K562 (cell line): ENCODE data around the gene CNTN5. TPM values are rescaled to one million over a fixed set of nuclear protein-coding genes. Genes with fewer than 3 reads are reported as not detected.
"Not testable (repeated sequence)": the region's sequence is repeated elsewhere in the genome, so short reads cannot be mapped to it uniquely, and the experiment has no call there.

Experiments used
- ATAC-seq: fragments of 200-7000 bp; cut with Tn5 transposase; 3 replicates; pipeline ENCODE4 v1.9.1; 2020; ENCODE audit warnings: moderate library complexity
- BruUV-seq: library from RNA; stranded (reverse); fragments of 400-500 nt; replicated peaks from 2 replicates; lab custom pipeline; 2021; lab: Mats Ljungman, UMichigan
- CTCF ChIA-PET: fragments of 300-600 bp; formaldehyde crosslinking; extraction: SDS; loops from one replicate; lab custom pipeline; 2021; ENCODE audit warnings: low intra/inter-chr PET ratio; lab: Yijun Ruan, JAX
- POLR2A ChIA-PET: fragments of 300-600, 350-650 bp; sonication (Branson Sonifier 250); formaldehyde crosslinking; extraction: SDS; loops from one replicate; lab custom pipeline; 2021; ENCODE audit warnings: antibody characterized with exemption, inconsistent platforms; lab: Yijun Ruan, JAX
- DNase-seq, 4 experiments: peaks; one replicate each; pipeline versions ENCODE4 v3.0.0 to v3.0.0-alpha.2; 2011 to 2018; ENCODE audit warnings: low spot score in 3 of 4, mixed read lengths in 3 of 4; ENCODE audit errors: extremely low read depth in 1 of 4
- FAIRE-seq: peaks from 2 replicates; lab custom pipeline; 2011; peaks lifted over from hg19 to GRCh38; lab: Jason Lieb, UNC
- H2AFZ ChIP-seq: 2 replicates; pipeline ENCODE4 v1.6.0; 2011; ENCODE audit warnings: low read depth, low read length, control low read depth, inconsistent platforms
- H3K27ac ChIP-seq: fragments of 200-600 bp; 3 replicates; pipeline ENCODE4 v1.8.0; 2011; ENCODE audit warnings: low read depth, mild to moderate bottlenecking, control low read depth, inconsistent platforms, low read length, moderate library complexity, mixed read lengths; ENCODE audit errors: extremely low read depth
- H3K27me3 ChIP-seq, 2 experiments: fragments of 300-600 bp in 1 of 2; 2 replicates in 1 of 2; 3 replicates in 1 of 2; pipeline versions ENCODE4 v1.6.0 to v1.8.0; 2011; ENCODE audit warnings: inconsistent platforms in 2 of 2, low read length in 2 of 2, mild to moderate bottlenecking in 1 of 2, mixed read lengths in 1 of 2, moderate library complexity in 1 of 2; ENCODE audit not compliant: control insufficient read depth in 2 of 2, insufficient read depth in 2 of 2
- H3K36me3 ChIP-seq: fragments of 300-600 bp; 3 replicates; pipeline ENCODE4 v1.8.0; 2011; ENCODE audit warnings: mild to moderate bottlenecking, low read length, inconsistent platforms; ENCODE audit not compliant: control insufficient read depth, insufficient read depth
- H3K4me1 ChIP-seq, 2 experiments: fragments of 200-600 bp in 1 of 2; replicated peaks in 1 of 2; 2 replicates in 1 of 2; 3 replicates in 1 of 2; pipeline versions ENCODE4 v1.5.1 to v1.8.0; 2011; ENCODE audit warnings: inconsistent platforms in 2 of 2, low read length in 2 of 2, mild to moderate bottlenecking in 1 of 2, mixed read lengths in 1 of 2, moderate library complexity in 1 of 2; ENCODE audit not compliant: control insufficient read depth in 2 of 2, insufficient read depth in 2 of 2
- H3K4me2 ChIP-seq: 2 replicates; pipeline ENCODE4 v1.6.1; 2011; ENCODE audit warnings: low read length, control low read depth, inconsistent platforms, mixed read lengths; ENCODE audit not compliant: insufficient read depth
- H3K4me3 ChIP-seq: fragments of 200-600 bp; sonication (generic), shearing (Covaris generic); 2 replicates; pipeline ENCODE4 v1.5.1; 2016; ENCODE audit warnings: control low read depth, inconsistent platforms
- H3K79me2 ChIP-seq: fragments of 200-600 bp; 3 replicates; pipeline ENCODE4 v1.8.0; 2011; ENCODE audit warnings: low read length, inconsistent platforms; ENCODE audit not compliant: control insufficient read depth, insufficient read depth
- H3K9ac ChIP-seq, 2 experiments: 2 replicates each; pipeline versions ENCODE4 v1.6.0 to v1.6.1; 2011; ENCODE audit warnings: low read depth in 2 of 2, low read length in 2 of 2, control low read depth in 1 of 2, inconsistent platforms in 1 of 2, mild to moderate bottlenecking in 1 of 2, mixed read lengths in 1 of 2; ENCODE audit not compliant: insufficient read depth in 1 of 2
- H3K9me1 ChIP-seq: one replicate; pipeline ENCODE4 v1.6.0; 2011; ENCODE audit warnings: inconsistent platforms, mild to moderate bottlenecking, low read length, moderate library complexity; ENCODE audit not compliant: control insufficient read depth, insufficient read depth
- H3K9me3 ChIP-seq: replicated peaks from 2 replicates; pipeline ENCODE4 v1.5.1; 2011; ENCODE audit warnings: low read depth, low read length, inconsistent platforms; ENCODE audit not compliant: control insufficient read depth, insufficient read depth
- H4K20me1 ChIP-seq: replicated peaks from 2 replicates; pipeline ENCODE4 v1.6.1; 2011; ENCODE audit warnings: low read length, inconsistent platforms, mixed read lengths; ENCODE audit not compliant: control insufficient read depth, insufficient read depth
- TFE3 ChIP-seq: fragments of 450-650 bp; formaldehyde crosslinking; IDR thresholded peaks from 2 replicates; pipeline ENCODE4 v1.4.0; 2020; ENCODE audit warnings: mild to moderate bottlenecking, mixed read lengths
- ZNF324 ChIP-seq: fragments of 250-450 bp; sonication (Bioruptor Pico); IDR thresholded peaks from 2 replicates; pipeline ENCODE4 v1.4.0; 2020; ENCODE audit warnings: mild to moderate bottlenecking
- WGBS: fragments of 100-300 bp; shearing (Covaris generic); methylation state at CpG from one replicate; pipeline ENCODE4 v1.1.6; 2016; ENCODE audit warnings: low coverage, mixed read lengths; ENCODE audit not compliant: insufficient coverage; ENCODE audit errors: missing lambda C conversion rate; 5-methylcytosine and 5-hydroxymethylcytosine counted together
- in situ Hi-C: fragments of 300-500 bp; cut with MboI; formaldehyde crosslinking; loops from 4 replicates; pipeline ENCODE4 v1.15.0; 2018; ENCODE audit warnings: inconsistent platforms, mixed read lengths
- intact Hi-C: fragments of 100-400 bp; cut with micrococcal nuclease; formaldehyde crosslinking; loops from 2 replicates; pipeline ENCODE4 v1.14.2; 2022
- polyA plus RNA-seq, 8 experiments: library from polyadenylated mRNA; depleted of rRNA in 4 of 8; stranded (reverse) in 5 of 8; unstranded in 3 of 8; fragments of >200 nt; fragmentation: Nextera tagmentation in 2 of 8; fragmentation: Illumina TruSeq in 1 of 8; extraction: Ambion mirVana in 2 of 8; extraction: Trizol in 1 of 8; gene quantifications; 2 replicates each; pipeline versions ENCODE4 v1.2.1 to v1.2.3, GENCODE V29; 2011 to 2014; ENCODE audit warnings: inconsistent platforms in 1 of 8, missing spikeins in 1 of 8
- total RNA-seq, 7 experiments: library from RNA; depleted of rRNA in 6 of 7; stranded (reverse); fragments of >200 nt in 6 of 7; fragmentation: Illumina TruSeq in 2 of 7; extraction: Trizol in 2 of 7; gene quantifications; 2 replicates each; pipeline versions ENCODE4 v1.2.1 to v1.2.3, GENCODE V29; 2011 to 2021; ENCODE audit warnings: low replicate concordance in 1 of 7

CNTN5 gene
- total and polyA plus RNA-seq, 9 of the 15 experiments (the other 6 are each of a cell fraction or from before 2014, with no cell fraction given), result 0.03 TPM; not detected in 8

DNA sequence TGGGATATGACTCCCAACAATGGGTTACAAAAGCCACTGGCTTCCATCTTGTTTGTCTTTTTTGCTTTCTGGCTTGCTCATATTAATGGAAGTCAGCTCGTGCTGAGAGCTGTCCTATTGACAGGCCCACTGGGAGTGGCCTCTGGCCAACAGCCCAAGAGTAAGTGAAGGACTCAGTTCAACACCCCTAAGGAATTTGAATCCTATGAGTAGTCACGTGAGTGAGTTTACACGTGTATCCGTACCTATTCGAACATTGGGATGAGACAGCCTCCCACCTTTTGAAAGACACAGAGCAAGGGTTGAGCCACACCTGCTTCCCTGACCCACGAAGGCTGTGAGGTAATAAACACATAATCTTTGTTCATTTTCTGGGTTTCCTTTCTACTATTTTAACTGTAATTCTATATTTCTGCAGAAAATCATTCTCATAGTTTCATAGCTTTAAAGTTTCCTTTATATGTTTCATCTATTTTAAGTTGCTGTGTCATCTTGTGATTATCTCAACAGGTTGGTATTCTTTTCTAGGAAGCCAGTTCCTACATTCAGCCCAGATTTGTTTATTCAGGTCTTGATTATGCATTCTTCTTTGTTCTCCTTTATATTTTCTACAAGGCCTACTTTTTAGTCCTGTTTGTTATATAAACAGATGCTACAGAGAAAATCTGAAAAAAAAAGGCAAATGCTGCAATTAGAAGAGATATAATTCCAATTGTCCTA is 802.3 kb downstream of the CNTN5 start:
- Histone ChIP-seq H3K9me3 (no peaks in the 10 kb centered on the region), H4K20me1 (no peaks in the 10 kb centered on the region), H3K79me2 (no peaks in the 10 kb centered on the region), H3K36me3 (no peaks in the 10 kb centered on the region), H2AFZ (no peak overlapping the region), H3K4me2 (no peak overlapping the region), H3K4me1 (no peaks in the 10 kb centered on the region), H3K4me3 (no peak overlapping the region), H3K9ac (no peak overlapping the region), H3K27ac (no peak overlapping the region), H3K27me3 (no peaks in the 10 kb centered on the region), H3K9me1 (no peaks in the 10 kb centered on the region)
- no peak for FAIRE-seq
- TF ChIP-seq ZNF324 (CRISPR knock-in tag), result no peak
- TF ChIP-seq TFE3, result 0 out of 2 replicates have a peak, but pooled peaks have one; percentile 13
- DNase-seq, result no peak
- in situ Hi-C loops (no loop called here), intact Hi-C loops (no loop called here)
- CTCF ChIA-PET, result no interaction called here
- BruUV-seq, result no TSS peak
- POLR2A ChIA-PET, result no interaction called here
- ATAC-seq, result no peak
- 0% methylated on average over 6 of the region's 6 CpGs for WGBS

DNA sequence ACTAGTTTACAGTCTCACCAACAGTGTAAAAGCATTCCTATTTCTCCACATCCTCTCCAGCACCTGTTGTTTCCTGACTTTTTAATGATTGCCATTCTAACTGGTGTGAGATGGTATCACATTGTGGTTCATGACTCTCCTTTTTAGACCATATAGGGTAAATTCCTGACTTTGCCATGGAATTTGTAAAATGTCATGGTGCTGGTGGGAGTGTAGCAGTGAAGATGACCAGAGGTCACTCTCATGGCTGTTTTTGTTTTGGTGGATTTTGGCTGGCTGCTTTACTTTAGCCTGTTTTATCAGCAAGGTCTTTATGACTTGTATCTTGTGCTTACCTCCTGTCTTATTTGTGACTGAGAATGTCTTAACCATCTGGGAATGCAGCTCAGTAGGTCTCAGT is 816.0 kb downstream of the CNTN5 start:
- H3K27ac ChIP-seq, H3K27me3 ChIP-seq, ATAC-seq, FAIRE-seq, intact Hi-C loops, H3K36me3 ChIP-seq, in situ Hi-C loops, H3K79me2 ChIP-seq, BruUV-seq, H3K9me3 ChIP-seq, H3K4me2 ChIP-seq, H4K20me1 ChIP-seq, CTCF ChIA-PET, H3K9me1 ChIP-seq, H3K4me3 ChIP-seq, H3K9ac ChIP-seq, POLR2A ChIA-PET, H2AFZ ChIP-seq, H3K4me1 ChIP-seq, DNase-seq: not testable (repeated sequence)
